ENCODE data around the gene COL5A3. TPM values are rescaled to one million over a fixed set of nuclear protein-coding genes. Genes with fewer than 3 reads are reported as not detected.
"Not testable (repeated sequence)": the region's sequence is repeated elsewhere in the genome, so short reads cannot be mapped to it uniquely, and the experiment has no call there.

The COL5A3 gene
- total RNA-seq, 1 donor from 2014 or later, result not detected

GRCh38 chr19:9947441-9947840 is 62.9 kb downstream of the COL5A3 start:
- Mint-ChIP-seq H3K4me1 (peaks cover 2% of the 10 kb centered on the region), H3K9me3 (peaks cover 1% of the 10 kb centered on the region), H3K4me3 (no peak overlapping the region), H3K27ac (no peak overlapping the region), H3K27me3 (peaks cover 10% of the 10 kb centered on the region), H3K36me3 (ENCODE audit: low read depth) (no peaks in the 10 kb centered on the region)
- no peak for ATAC-seq (ENCODE audit: low read depth)
- no peak for DNase-seq
- no peak for TF ChIP-seq CTCF (IDR thresholded peaks at IDR 0.05)
- CTCF ChIA-PET, result no interaction called here
- POLR2A ChIA-PET, result no interaction called here
- intact Hi-C loops (cut with micrococcal nuclease), result no loop called here

GRCh38 chr19:9946528-9947125 is 63.7 kb downstream of the COL5A3 start:
- H3K27ac Mint-ChIP-seq; DNase-seq; ATAC-seq (ENCODE audit: low read depth); CTCF ChIA-PET; intact Hi-C loops (cut with micrococcal nuclease); H3K9me3 Mint-ChIP-seq; H3K4me3 Mint-ChIP-seq; H3K36me3 Mint-ChIP-seq (ENCODE audit: low read depth); H3K4me1 Mint-ChIP-seq: not testable (repeated sequence)
- H3K27me3 Mint-ChIP-seq, result peaks cover 14% of the 10 kb centered on the region
- POLR2A ChIA-PET, result interaction anchor here (0.7 kb wide), 1 partner anchor 350 kb away, joined by 3 read pairs; no protein-coding TSS in a partner anchor

- Mint-ChIP-seq H3K36me3 (ENCODE audit: low read depth) (no peaks in the 10 kb centered on the region), H3K9me3 (peaks cover 8% of the 10 kb centered on the region), H3K4me3 (no peak overlapping the region), H3K27me3 (peaks cover 19% of the 10 kb centered on the region), H3K27ac (no peak overlapping the region), H3K4me1 (peaks cover 2% of the 10 kb centered on the region)
- no peak for TF ChIP-seq CTCF (IDR thresholded peaks at IDR 0.05)
- ATAC-seq (ENCODE audit: low read depth), result no peak
- ChIA-PET POLR2A (interaction anchor here (0.6 to 0.7 kb wide), 2 partner anchors 173 to 351 kb away, joined by 3 to 7 read pairs; no protein-coding TSS in a partner anchor), CTCF (interaction anchor here (0.9 kb wide), 1 partner anchor 13 kb away, joined by 3 read pairs; no protein-coding TSS in a partner anchor)
- intact Hi-C loops (cut with micrococcal nuclease), result no loop called here
- no peak for DNase-seq
Observed at GRCh38 chr19:9945319-9945966, 64.9 kb downstream of the COL5A3 start.

- DNase-seq, result no peak
- CTCF ChIA-PET, result no interaction called here
- H3K27me3 Mint-ChIP-seq, result peaks cover 24% of the 10 kb centered on the region
Observed at GRCh38 chr19:9943744-9944143, 66.6 kb downstream of the COL5A3 start.

GRCh38 chr19:9941671-9942070 is 68.6 kb downstream of the COL5A3 start:
- Mint-ChIP-seq H3K27ac (no peak overlapping the region), H3K4me1 (peaks cover 8% of the 10 kb centered on the region), H3K27me3 (peaks cover 36% of the 10 kb centered on the region), H3K9me3 (peaks cover 8% of the 10 kb centered on the region), H3K4me3 (no peak overlapping the region), H3K36me3 (ENCODE audit: low read depth) (no peaks in the 10 kb centered on the region)
- intact Hi-C loops (cut with micrococcal nuclease), result no loop called here
- CTCF ChIA-PET, result no interaction called here
- POLR2A ChIA-PET, result no interaction called here
- no peak for ATAC-seq (ENCODE audit: low read depth)
- no peak for DNase-seq
- TF ChIP-seq CTCF (IDR thresholded peaks at IDR 0.05), result no peak

More at GRCh38 chr19:9943744-9944143, 66.6 kb downstream of the COL5A3 start:
- POLR2A ChIA-PET, result no interaction called here
- H3K4me3 Mint-ChIP-seq, result no peak overlapping the region
- intact Hi-C loops (cut with micrococcal nuclease), result no loop called here
- ATAC-seq (ENCODE audit: low read depth), result no peak
- H3K36me3 Mint-ChIP-seq (ENCODE audit: low read depth), result no peaks in the 10 kb centered on the region
- no peak for TF ChIP-seq CTCF (IDR thresholded peaks at IDR 0.05)
- H3K4me1 Mint-ChIP-seq, result peaks cover 2% of the 10 kb centered on the region
- no peak overlapping the region for H3K27ac Mint-ChIP-seq
- peaks cover 8% of the 10 kb centered on the region for H3K9me3 Mint-ChIP-seq
